Breast epithelium (tissue), 3 donors: ENCODE data around the gene PLEKHB1.

Source experiments
- POLR2A ChIP-seq: fragments of 450-650 bp; IDR thresholded peaks from one replicate; pipeline ENCODE4 v1.6.1; 2016; ENCODE audit warnings: antibody characterized with exemption, mild to moderate bottlenecking, moderate library complexity
- POLR2AphosphoS5 ChIP-seq, 3 donors: sonication (generic); formaldehyde crosslinking; IDR thresholded peaks; one replicate each; pipeline ENCODE4 v1.6.1; 2017; ENCODE audit warnings: antibody characterized with exemption in 3 of 3
- TF ChIP-seq, protein P1 (sequence below), 3 donors: fragments of 450-650 bp; IDR thresholded peaks; one replicate each; pipeline ENCODE4 v1.5.1; 2016 to 2017; ENCODE audit warnings: antibody characterized with exemption in 3 of 3, mild to moderate bottlenecking in 3 of 3, moderate library complexity in 3 of 3

DNA sequence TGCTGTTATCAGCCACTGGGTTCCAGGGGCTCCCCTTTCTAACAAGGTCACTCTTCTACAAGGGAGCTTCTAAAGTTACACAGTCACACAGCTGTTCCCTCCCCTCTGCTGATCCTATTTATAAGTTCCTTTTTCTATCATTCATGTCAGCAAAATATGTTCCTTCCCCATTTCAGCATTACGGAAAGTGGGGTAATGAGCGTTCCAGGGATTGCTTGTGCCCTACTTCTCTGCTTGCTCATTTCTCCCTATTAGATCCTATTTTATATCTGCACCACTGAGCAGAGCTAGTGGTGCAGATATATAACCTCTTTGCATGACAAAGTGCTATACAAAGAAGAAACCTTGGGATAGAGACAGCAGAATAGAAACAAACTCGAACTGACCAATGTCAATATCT lies 22.7 kb upstream of the PLEKHB1 start:
- TF ChIP-seq POLR2AphosphoS5 (IDR thresholded peaks at IDR 0.05) (no peak), POLR2A (no peak)
- TF ChIP-seq, protein P1, sequence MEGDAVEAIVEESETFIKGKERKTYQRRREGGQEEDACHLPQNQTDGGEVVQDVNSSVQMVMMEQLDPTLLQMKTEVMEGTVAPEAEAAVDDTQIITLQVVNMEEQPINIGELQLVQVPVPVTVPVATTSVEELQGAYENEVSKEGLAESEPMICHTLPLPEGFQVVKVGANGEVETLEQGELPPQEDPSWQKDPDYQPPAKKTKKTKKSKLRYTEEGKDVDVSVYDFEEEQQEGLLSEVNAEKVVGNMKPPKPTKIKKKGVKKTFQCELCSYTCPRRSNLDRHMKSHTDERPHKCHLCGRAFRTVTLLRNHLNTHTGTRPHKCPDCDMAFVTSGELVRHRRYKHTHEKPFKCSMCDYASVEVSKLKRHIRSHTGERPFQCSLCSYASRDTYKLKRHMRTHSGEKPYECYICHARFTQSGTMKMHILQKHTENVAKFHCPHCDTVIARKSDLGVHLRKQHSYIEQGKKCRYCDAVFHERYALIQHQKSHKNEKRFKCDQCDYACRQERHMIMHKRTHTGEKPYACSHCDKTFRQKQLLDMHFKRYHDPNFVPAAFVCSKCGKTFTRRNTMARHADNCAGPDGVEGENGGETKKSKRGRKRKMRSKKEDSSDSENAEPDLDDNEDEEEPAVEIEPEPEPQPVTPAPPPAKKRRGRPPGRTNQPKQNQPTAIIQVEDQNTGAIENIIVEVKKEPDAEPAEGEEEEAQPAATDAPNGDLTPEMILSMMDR (IDR thresholded peaks at IDR 0.05) = no peak
